ENCODE measurements around the gene NDUFA8.

The NDUFA8 gene

DNA sequence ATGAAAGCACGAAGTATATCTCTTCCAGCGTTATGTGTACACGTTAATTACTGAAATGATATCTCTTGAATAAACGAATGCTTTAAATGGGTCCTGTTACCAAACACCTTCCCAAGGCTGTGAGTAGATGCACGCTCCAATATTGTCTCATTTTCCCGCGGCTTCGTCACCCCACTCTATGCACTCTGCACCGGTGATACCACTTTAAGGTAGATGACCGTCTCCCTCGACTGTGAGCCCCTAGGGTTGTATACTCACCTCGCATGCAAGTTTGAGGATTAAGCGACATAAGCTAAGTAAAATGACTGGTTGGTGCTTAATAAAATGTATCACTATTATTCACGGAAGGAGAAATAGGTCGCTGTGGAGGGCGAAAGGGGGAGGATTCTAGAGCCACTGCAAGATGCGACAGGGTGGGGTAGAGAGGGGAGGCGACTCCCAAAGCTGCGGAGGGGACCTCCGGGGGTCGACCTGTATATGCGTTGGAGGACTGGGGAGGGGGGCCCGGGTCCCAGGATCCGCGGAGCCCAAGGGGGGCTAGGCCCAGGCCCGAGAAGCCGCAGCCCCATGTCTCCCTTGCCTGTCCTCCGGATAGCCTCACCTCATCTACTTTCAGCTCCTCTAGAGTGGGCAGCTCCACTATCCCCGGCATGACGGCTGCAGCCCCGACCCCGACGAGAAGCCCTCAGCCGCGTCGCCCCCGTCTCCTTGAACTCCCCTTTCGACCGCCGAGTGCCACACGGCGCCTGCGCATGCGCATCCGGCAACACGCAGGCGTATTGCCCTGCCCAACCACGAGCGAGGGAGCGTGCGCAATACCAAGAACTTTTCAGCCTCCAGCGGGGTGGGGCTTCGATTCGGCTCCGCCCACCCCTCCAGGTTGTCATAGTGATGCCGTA is at the start of gene NDUFA8, which contains the start of gene MORN5:
TSS of gene NDUFA8 (minus strand) at position 754 of the 899 bp plus-strand sequence. CDS start at position 652, 102 bp downstream.
TSS of gene MORN5 (plus strand) at position 883 of the 899 bp plus-strand sequence. CDS start 65 bp downstream, outside the sequence.
- peak; percentile 34 to 95 (median 89) for DNase-seq

- no peak for DNase-seq
These were observed 47.5 kb upstream of the NDUFA8 start for GRCh38 chr9:122207096-122207495.

- DNase-seq, result no peak
These were observed 46.8 kb upstream of the NDUFA8 start for GRCh38 chr9:122206118-122207046.

- no peak for DNase-seq
These were observed 45.6 kb upstream of the NDUFA8 start for GRCh38 chr9:122205176-122205575.

- no peak for DNase-seq
These were observed 44.9 kb upstream of the NDUFA8 start for GRCh38 chr9:122204491-122204890.

- no peak for DNase-seq
These were observed 44.5 kb upstream of the NDUFA8 start for GRCh38 chr9:122204055-122204454.

- no peak for DNase-seq
These were observed 42.5 kb upstream of the NDUFA8 start for GRCh38 chr9:122202111-122202510.

DNA sequence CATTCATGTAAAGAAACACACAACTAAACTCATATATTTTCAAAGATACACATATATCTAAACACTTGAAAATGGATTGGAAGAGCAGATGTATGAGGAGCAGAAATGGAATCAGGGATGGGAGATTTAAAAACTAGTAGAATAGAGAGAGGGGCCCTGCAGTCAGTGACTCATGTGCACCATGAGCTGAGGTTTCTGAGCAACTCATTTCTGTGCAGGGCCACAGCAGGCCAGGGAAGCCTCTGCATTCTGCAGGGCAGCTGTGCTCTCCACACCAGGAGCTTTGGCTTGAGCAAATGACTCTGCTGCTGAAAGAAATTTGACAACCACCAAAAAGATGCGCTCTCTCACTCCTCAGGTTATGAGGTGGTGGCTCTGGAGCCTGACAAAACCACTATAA is 42.1 kb upstream of the NDUFA8 start:
- no peak for DNase-seq

GRCh38 chr9:122200960-122201595 is 41.5 kb upstream of the NDUFA8 start:
- no peak for DNase-seq

GRCh38 chr9:122197882-122198281 is 38.3 kb upstream of the NDUFA8 start:
- no peak for DNase-seq

- no peak for DNase-seq
These were observed 37.8 kb upstream of the NDUFA8 start for GRCh38 chr9:122197426-122197825.

DNA sequence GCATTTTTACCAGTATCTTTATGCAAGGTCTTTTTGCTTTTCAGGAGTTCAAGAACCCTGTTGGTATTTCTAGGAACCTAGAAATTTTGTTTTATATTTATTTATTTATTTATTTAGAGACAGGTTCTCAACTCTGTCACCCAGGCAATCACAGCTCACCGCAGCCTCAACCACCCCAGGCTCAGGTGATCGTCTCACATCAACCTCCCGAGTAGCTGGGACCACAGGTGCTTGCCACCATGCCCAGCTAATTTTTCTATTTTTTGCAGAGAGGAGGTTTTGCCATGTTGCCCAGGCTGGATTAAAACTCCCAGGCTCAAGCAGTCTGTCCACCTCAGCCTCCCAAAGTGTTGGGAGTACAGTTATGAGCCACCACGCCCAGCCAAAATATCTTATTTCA is 36.3 kb upstream of the NDUFA8 start:
- DNase-seq, result no peak

DNA sequence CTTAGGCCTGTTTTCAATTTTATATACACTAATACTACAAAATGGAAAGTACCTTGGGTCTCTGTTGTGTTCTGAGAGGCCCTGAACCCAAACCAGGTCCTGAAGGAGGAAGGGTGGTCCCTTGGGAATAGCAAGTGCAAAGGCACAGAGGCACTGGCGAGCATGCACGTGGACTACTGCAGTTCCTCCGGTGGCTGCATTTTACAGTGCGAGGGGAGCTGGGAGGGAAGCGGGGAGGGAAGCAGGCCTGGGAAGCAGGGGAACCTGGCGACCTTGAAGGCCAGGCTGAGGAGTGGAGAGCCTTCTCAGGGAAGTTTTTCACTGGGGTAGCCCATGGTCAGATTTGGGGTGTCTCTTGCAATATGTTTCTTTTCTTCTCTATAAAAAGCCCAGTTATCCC is 34.1 kb upstream of the NDUFA8 start:
- DNase-seq, result no peak

- no peak for DNase-seq
These were observed 33.4 kb upstream of the NDUFA8 start for GRCh38 chr9:122192914-122193525.

GRCh38 chr9:122192261-122192875 is 32.8 kb upstream of the NDUFA8 start:
- DNase-seq, result no peak

DNA sequence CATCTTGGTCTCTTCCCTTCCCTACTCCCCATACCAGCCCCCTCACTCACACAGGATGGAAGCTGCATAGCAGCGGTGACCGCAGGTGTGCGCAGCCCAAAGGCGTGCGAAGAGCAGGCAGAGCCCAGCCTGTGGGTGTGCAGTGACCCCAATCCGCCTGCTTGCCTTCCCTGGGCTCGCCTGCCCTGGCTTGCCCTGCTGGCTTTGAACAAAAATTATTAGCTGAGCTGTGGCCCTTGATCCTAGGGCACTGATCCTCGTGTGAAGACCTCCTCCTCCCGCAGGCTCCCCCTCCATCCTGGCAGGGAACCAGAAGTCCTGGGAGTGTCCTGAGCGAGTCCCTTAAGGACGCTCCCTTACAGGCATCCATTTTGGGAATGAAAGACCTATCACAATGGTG is 32.0 kb upstream of the NDUFA8 start:
- DNase-seq, result no peak

DNA sequence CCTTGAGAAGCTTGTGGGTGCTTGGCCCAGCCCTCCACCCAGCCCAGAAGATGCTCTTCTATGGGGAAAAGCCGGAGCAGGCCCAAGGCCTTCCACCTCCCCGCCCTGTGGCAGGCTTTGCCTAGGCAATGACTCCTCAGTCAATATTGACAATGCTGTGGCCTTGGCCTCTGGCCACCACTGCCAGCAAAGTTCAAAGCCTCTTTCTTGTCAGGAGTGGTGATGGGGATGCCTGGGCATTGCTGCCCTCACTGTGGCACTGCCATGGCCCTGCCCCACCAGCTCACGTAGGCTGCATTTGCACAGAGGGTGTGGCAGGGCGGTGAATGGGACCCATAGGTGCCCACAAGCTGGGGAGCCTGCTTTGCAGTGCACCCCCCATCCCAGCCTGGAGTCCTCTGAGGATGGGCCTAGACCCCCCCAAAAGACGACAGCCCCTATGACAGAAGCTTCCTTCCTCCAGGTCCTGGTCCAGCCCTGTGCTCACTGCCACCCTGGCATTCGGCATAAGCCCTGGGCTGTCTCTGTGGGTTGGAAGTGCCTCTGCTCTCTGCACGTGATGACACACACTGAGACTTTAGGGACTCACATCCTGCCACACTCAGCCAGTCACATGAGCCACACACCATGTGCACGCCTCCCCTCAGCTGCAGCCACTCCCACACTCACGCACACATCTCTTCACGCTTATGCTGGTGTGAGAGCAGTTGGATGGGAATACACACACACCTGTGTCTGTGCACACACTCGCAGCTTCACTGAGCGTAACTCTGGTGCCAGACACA is 31.2 kb upstream of the NDUFA8 start:
- peak in 10 of 56 donors; percentile 1 to 68 (median 15) for DNase-seq

- DNase-seq, result no peak
These were observed 28.8 kb upstream of the NDUFA8 start for GRCh38 chr9:122188369-122188768.

DNA sequence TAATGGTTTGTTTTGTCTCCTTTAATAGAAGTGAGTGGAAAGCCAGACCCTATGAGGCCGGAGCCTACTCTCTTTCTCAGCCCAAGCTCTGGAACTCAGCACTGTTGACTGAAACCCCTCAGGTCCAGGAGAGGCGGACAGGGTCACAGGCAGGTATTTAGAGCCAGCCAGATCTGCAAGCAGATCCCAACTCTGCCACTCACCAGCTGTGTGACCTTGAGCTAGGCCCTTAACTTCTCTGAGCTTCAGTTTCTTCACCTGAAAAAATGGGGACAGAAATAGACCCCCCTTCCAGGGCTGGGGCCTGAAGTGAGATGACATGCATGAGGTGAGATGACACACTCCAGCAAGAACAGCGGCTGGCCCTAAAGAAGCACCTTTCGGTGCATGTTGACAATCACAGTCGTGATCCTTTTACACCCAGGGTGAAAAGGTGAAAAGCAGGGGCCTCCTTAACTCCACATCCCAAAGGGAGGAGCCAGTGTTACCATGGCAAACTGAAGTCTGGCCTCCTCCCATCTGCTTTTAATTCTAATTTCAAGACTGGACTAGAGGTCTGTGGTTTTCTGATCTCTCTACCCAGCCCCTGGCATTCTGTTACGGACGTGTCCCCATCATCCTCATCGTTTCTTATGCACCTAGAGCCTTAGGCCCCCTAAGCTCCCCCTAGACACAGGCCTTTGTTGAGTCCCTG is 27.3 kb upstream of the NDUFA8 start:
- DNase-seq, result no peak

Data from nucleus accumbens (tissue), 56 donors.